OCI-LY1 (cell line): ENCODE data around the gene RAPGEFL1.

Source experiments
- H2AFZ ChIP-seq: fragments of 200-600 bp; sonication (generic), shearing (Covaris generic); 2 replicates; pipeline ENCODE4 v1.6.0; 2014; ENCODE audit warnings: antibody characterized with exemption, mild to moderate bottlenecking, low read length
- H3F3A ChIP-seq: fragments of 200-600 bp; sonication (generic), shearing (Covaris generic); 2 replicates; pipeline ENCODE4 v1.6.0; 2014; ENCODE audit warnings: mild to moderate bottlenecking, antibody characterized with exemption, low read length, moderate library complexity; ENCODE audit not compliant: insufficient read depth
- H3K27ac ChIP-seq: fragments of 200-600 bp; sonication (generic); 2 replicates; pipeline ENCODE4 v1.5.1; 2014; ENCODE audit warnings: low read length, mixed run types, mild to moderate bottlenecking, low read depth; ENCODE audit not compliant: poor library complexity, severe bottlenecking
- H3K27me3 ChIP-seq: fragments of 200-600 bp; sonication (generic); 2 replicates; pipeline ENCODE4 v1.6.0; 2014; ENCODE audit warnings: antibody characterized with exemption, mild to moderate bottlenecking, low read length, moderate library complexity; ENCODE audit not compliant: insufficient read depth
- H3K36me3 ChIP-seq: fragments of 200-600 bp; sonication (generic); 2 replicates; pipeline ENCODE4 v1.6.1; 2014; ENCODE audit warnings: mild to moderate bottlenecking, antibody characterized with exemption, low read length, moderate library complexity, mixed read lengths; ENCODE audit not compliant: insufficient read depth
- H3K4me1 ChIP-seq: fragments of 200-600 bp; sonication (generic); 2 replicates; pipeline ENCODE4 v1.5.1; 2014; ENCODE audit warnings: mild to moderate bottlenecking, low read length, moderate library complexity; ENCODE audit not compliant: insufficient read depth, severe bottlenecking
- H3K4me2 ChIP-seq: fragments of 200-600 bp; sonication (generic), shearing (Covaris generic); 2 replicates; pipeline ENCODE4 v1.6.1; 2014; ENCODE audit warnings: low read length
- H3K4me3 ChIP-seq: fragments of 200-600 bp; sonication (generic); 2 replicates; pipeline ENCODE4 v1.5.1; 2014; ENCODE audit warnings: low read length, low read depth, mild to moderate bottlenecking, mixed read lengths; ENCODE audit not compliant: poor library complexity, severe bottlenecking
- H3K79me2 ChIP-seq: fragments of 200-600 bp; shearing (Covaris generic); 2 replicates; pipeline ENCODE4 v1.6.1; 2016; ENCODE audit warnings: mixed run types, low read length, mixed read lengths; ENCODE audit not compliant: insufficient read depth
- H3K9ac ChIP-seq: fragments of 200-600 bp; sonication (generic), shearing (Covaris generic); 2 replicates; pipeline ENCODE4 v1.6.1; 2014; ENCODE audit warnings: mild to moderate bottlenecking, low read length, mixed read lengths
- H3K9me2 ChIP-seq: fragments of 200-600 bp; sonication (generic), shearing (Covaris generic); 2 replicates; pipeline ENCODE4 v1.6.1; 2014; ENCODE audit warnings: low read depth, mild to moderate bottlenecking, low read length, mixed read lengths
- H3K9me3 ChIP-seq: fragments of 200-600 bp; shearing (Covaris generic); 2 replicates; pipeline ENCODE4 v1.6.1; 2014; ENCODE audit warnings: low read length, mixed read lengths
- H4K20me1 ChIP-seq: fragments of 200-600 bp; sonication (generic), shearing (Covaris generic); 2 replicates; pipeline ENCODE4 v1.6.0; 2016; ENCODE audit warnings: mild to moderate bottlenecking, low read length; ENCODE audit not compliant: insufficient read depth
- CTCF ChIP-seq: fragments of 200-600 bp; sonication (generic), shearing (Covaris generic); IDR thresholded peaks from 2 replicates; pipeline ENCODE4 v1.5.1; 2017; ENCODE audit warnings: mild to moderate bottlenecking, antibody characterized with exemption, low read length, moderate library complexity, mixed read lengths
- EZH2 ChIP-seq: fragments of 200-600 bp; sonication (generic), shearing (Covaris generic); IDR thresholded peaks from 2 replicates; pipeline ENCODE4 v1.8.0; 2017; ENCODE audit warnings: borderline replicate concordance, mixed run types, mild to moderate bottlenecking, antibody characterized with exemption, low read length, moderate library complexity, mixed read lengths

RAPGEFL1 gene

GRCh38 chr17:40178660-40179059 is 1.4 kb downstream of the RAPGEFL1 start:
- Histone ChIP-seq H3K9ac (no peak overlapping the region), H3K79me2 (no peaks in the 10 kb centered on the region), H3K9me2 (no peaks in the 10 kb centered on the region), H3K4me2 (no peak overlapping the region), H3K4me1 (peaks cover 15% of the 10 kb centered on the region), H3K9me3 (no peaks in the 10 kb centered on the region), H3K4me3 (no peak overlapping the region), H4K20me1 (no peaks in the 10 kb centered on the region), H3K36me3 (peaks cover 8% of the 10 kb centered on the region; the same call in 1 of the 2 replicates), H3K27me3 (no peaks in the 10 kb centered on the region; the same call in 1 of the 2 replicates), H3F3A (no peaks in the 10 kb centered on the region), H2AFZ (no peak overlapping the region), H3K27ac (no peak overlapping the region)
- TF ChIP-seq CTCF, result no peak

- H3K27ac ChIP-seq, result no peak overlapping the region
- H3K36me3 ChIP-seq, result peaks cover 8% of the 10 kb centered on the region; the same call in 1 of the 2 replicates
- no peaks in the 10 kb centered on the region; the same call in 1 of the 2 replicates for H3K27me3 ChIP-seq
- TF ChIP-seq CTCF (no peak), EZH2 (no peak)
- no peak overlapping the region for H2AFZ ChIP-seq
- H3F3A ChIP-seq, result no peaks in the 10 kb centered on the region
- H3K79me2 ChIP-seq, result no peaks in the 10 kb centered on the region
- H3K4me2 ChIP-seq, result no peak overlapping the region
- H3K9ac ChIP-seq, result no peak overlapping the region
- no peaks in the 10 kb centered on the region for H3K9me3 ChIP-seq
- peaks cover 15% of the 10 kb centered on the region for H3K4me1 ChIP-seq
- H3K9me2 ChIP-seq, result no peaks in the 10 kb centered on the region
- no peaks in the 10 kb centered on the region for H4K20me1 ChIP-seq
- no peak overlapping the region for H3K4me3 ChIP-seq
Measured at GRCh38 chr17:40179923-40180659, 2.8 kb downstream of the RAPGEFL1 start.

- no peak overlapping the region for H3K27ac ChIP-seq
- no peaks in the 10 kb centered on the region for H4K20me1 ChIP-seq
- no peak overlapping the region for H3K9ac ChIP-seq
- no peak overlapping the region for H3K4me2 ChIP-seq
- no peak overlapping the region for H3K4me3 ChIP-seq
- no peaks in the 10 kb centered on the region for H3K79me2 ChIP-seq
- TF ChIP-seq CTCF (no peak), EZH2 (no peak)
- no peaks in the 10 kb centered on the region for H3F3A ChIP-seq
- H2AFZ ChIP-seq, result no peak overlapping the region
- H3K36me3 ChIP-seq, result peaks cover 8% of the 10 kb centered on the region; the same call in 1 of the 2 replicates
- no peaks in the 10 kb centered on the region for H3K9me3 ChIP-seq
- peaks cover 15% of the 10 kb centered on the region for H3K4me1 ChIP-seq
- H3K27me3 ChIP-seq, result no peaks in the 10 kb centered on the region; the same call in 1 of the 2 replicates
- H3K9me2 ChIP-seq, result no peaks in the 10 kb centered on the region
Measured at GRCh38 chr17:40180694-40181093, 3.4 kb downstream of the RAPGEFL1 start.
